Thoracic aorta (tissue), 2 donors: Measurements from ENCODE around the gene SPP1. TPM values are rescaled to one million over a fixed set of nuclear protein-coding genes. Genes with fewer than 3 reads are reported as not detected.

Experiments used
- ATAC-seq: fragments of 150-250 bp; one replicate; pipeline ENCODE4 v1.8.0; 2017; ENCODE audit warnings: low read depth; ENCODE audit not compliant: insufficient number of reproducible peaks, low FRiP score
- DNase-seq: peaks from one replicate; pipeline ENCODE4 v3.0.0-alpha.2; 2020; ENCODE audit warnings: low spot score
- H3K27ac ChIP-seq, 2 donors: fragments of 200-600 bp; sonication (generic); 1 replicate in 1 of 2; 2 replicates in 1 of 2; pipeline ENCODE4 v1.5.1; 2016; ENCODE audit warnings: mild to moderate bottlenecking in 2 of 2, moderate library complexity in 2 of 2
- H3K27me3 ChIP-seq: fragments of 200-600 bp; sonication (generic); replicated peaks from 2 replicates; pipeline ENCODE4 v1.6.0; 2016; ENCODE audit warnings: mild to moderate bottlenecking; ENCODE audit not compliant: insufficient read depth
- H3K36me3 ChIP-seq: fragments of 200-600 bp; sonication (generic); one replicate; pipeline ENCODE4 v1.5.1; 2016
- H3K4me1 ChIP-seq, 2 donors: fragments of 200-600 bp; sonication (generic); 1 replicate in 1 of 2; 2 replicates in 1 of 2; pipeline versions ENCODE4 v1.5.1 to v1.6.0; 2016; ENCODE audit warnings: low read depth in 2 of 2, mild to moderate bottlenecking in 1 of 2; ENCODE audit not compliant: control insufficient read depth in 1 of 2
- H3K4me3 ChIP-seq: fragments of 200-600 bp; sonication (generic); 2 replicates; pipeline ENCODE4 v1.5.1; 2016; ENCODE audit warnings: mild to moderate bottlenecking
- H3K9me3 ChIP-seq: fragments of 200-600 bp; sonication (generic); 2 replicates; pipeline ENCODE4 v1.5.1; 2016
- total RNA-seq, 2 donors: library from RNA; depleted of rRNA; stranded (reverse); fragments of >200 nt; gene quantifications; one replicate each; pipeline versions ENCODE4 v1.1.0 to v1.2.3, GENCODE V29; 2016
- TF ChIP-seq, protein P1 (sequence below): fragments of 200-600 bp; sonication (generic); IDR thresholded peaks from one replicate; pipeline ENCODE4 v1.5.1; 2019; ENCODE audit warnings: antibody characterized with exemption

The SPP1 gene
- total RNA-seq, 2 donors from 2014 or later = 22.1 to 29.2 TPM

DNA sequence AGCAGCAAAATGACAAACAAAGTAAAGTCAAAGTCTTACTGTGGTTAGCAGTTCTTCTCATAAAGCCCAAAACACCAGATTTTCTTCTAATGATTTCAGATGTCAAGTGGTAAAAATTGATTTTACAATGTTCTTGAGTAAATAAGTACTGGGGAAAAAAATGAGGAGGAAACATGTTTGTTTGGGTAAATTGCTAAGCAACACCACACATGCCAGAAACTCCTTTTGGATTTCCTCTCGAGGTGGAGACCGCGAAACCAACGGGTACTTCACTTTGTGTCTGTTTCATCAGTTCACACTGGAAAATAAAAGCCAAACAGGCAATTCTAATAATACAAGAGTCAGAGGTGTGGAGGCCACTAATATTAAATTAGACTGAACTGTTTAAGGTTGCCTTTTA is 27.3 kb downstream of the SPP1 start:
- Histone ChIP-seq H3K4me1 (peaks cover 11 to 58% of the 10 kb centered on the region in 2 donors), H3K4me3 (peak overlapping the region; percentile 10), H3K27me3 (no peaks in the 10 kb centered on the region), H3K36me3 (no peaks in the 10 kb centered on the region), H3K9me3 (no peaks in the 10 kb centered on the region), H3K27ac (peak overlapping the region; percentile 64 to 84)
- DNase-seq (no peak), ATAC-seq (no peak)
- TF ChIP-seq, protein P1, sequence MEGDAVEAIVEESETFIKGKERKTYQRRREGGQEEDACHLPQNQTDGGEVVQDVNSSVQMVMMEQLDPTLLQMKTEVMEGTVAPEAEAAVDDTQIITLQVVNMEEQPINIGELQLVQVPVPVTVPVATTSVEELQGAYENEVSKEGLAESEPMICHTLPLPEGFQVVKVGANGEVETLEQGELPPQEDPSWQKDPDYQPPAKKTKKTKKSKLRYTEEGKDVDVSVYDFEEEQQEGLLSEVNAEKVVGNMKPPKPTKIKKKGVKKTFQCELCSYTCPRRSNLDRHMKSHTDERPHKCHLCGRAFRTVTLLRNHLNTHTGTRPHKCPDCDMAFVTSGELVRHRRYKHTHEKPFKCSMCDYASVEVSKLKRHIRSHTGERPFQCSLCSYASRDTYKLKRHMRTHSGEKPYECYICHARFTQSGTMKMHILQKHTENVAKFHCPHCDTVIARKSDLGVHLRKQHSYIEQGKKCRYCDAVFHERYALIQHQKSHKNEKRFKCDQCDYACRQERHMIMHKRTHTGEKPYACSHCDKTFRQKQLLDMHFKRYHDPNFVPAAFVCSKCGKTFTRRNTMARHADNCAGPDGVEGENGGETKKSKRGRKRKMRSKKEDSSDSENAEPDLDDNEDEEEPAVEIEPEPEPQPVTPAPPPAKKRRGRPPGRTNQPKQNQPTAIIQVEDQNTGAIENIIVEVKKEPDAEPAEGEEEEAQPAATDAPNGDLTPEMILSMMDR = no peak

DNA sequence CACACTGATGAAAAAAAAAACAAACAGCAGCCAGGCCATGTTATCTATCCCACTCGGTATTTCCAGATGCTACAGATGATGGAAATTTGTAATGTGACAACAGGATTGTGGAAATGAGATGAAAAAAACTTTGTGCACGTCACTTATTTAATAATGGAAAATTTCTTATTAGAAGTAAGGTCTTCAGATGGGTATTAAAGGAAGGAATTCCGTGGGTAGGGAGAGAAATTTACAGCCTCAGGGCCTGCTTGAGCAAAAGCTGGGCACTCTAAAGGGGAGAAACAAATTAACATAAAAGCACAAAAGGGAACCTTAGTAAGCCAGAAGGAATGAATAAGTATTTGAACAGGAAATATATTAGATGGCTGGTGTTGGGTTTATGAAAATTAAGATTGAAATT is 27.7 kb downstream of the SPP1 start:
- no peak for ATAC-seq
- Histone ChIP-seq H3K4me1 (peaks cover 11 to 58% of the 10 kb centered on the region in 2 donors), H3K36me3 (no peaks in the 10 kb centered on the region), H3K4me3 (peak overlapping the region; percentile 10), H3K27ac (peak overlapping the region; percentile 64 to 84), H3K9me3 (no peaks in the 10 kb centered on the region), H3K27me3 (no peaks in the 10 kb centered on the region)
- TF ChIP-seq, protein P1 = no peak
- DNase-seq = no peak

- peak overlapping the region; percentile 98 for H3K27ac ChIP-seq
- peak overlapping the region; percentile 89 for H3K4me3 ChIP-seq
- H3K27me3 ChIP-seq = no peaks in the 10 kb centered on the region
- no peak for ATAC-seq
- H3K36me3 ChIP-seq = no peaks in the 10 kb centered on the region
- TF ChIP-seq, protein P1 = no peak
- no peak for DNase-seq
- H3K9me3 ChIP-seq = no peaks in the 10 kb centered on the region
- peaks cover 11 to 58% of the 10 kb centered on the region in 2 donors for H3K4me1 ChIP-seq
Measured at GRCh38 chr4:88005076-88005475, 29.6 kb downstream of the SPP1 start.

- no peaks in the 10 kb centered on the region for H3K36me3 ChIP-seq
- no peaks in the 10 kb centered on the region for H3K9me3 ChIP-seq
- DNase-seq (no peak), ATAC-seq (no peak)
- peak overlapping the region; percentile 98 for H3K27ac ChIP-seq
- H3K4me1 ChIP-seq = peaks cover 11 to 65% of the 10 kb centered on the region in 2 donors
- TF ChIP-seq, protein P1 = no peak
- no peaks in the 10 kb centered on the region for H3K27me3 ChIP-seq
- peak overlapping the region; percentile 89 for H3K4me3 ChIP-seq
Measured at GRCh38 chr4:88005946-88006345, 30.4 kb downstream of the SPP1 start.

GRCh38 chr4:88006956-88007303 is 31.4 kb downstream of the SPP1 start:
- DNase-seq = no peak
- H3K4me1 ChIP-seq = peaks cover 11 to 65% of the 10 kb centered on the region in 2 donors

More at GRCh38 chr4:88006956-88007303, 31.4 kb downstream of the SPP1 start:
- H3K4me3 ChIP-seq = peak overlapping the region; percentile 89
- ATAC-seq = no peak
- H3K27ac ChIP-seq = peak overlapping the region; percentile 98
- H3K27me3 ChIP-seq = no peaks in the 10 kb centered on the region
- H3K9me3 ChIP-seq = no peaks in the 10 kb centered on the region
- TF ChIP-seq, protein P1 = no peak
- H3K36me3 ChIP-seq = no peaks in the 10 kb centered on the region
